SH-SY5Y (cell line): Measurements from ENCODE around the gene MAP2K6.

Experiments used
- GATA2 ChIP-seq: IDR thresholded peaks from 2 replicates; pipeline ENCODE4 v1.6.1; 2011; ENCODE audit warnings: mild to moderate bottlenecking, low read depth, low read length
- GATA3 ChIP-seq: IDR thresholded peaks from 2 replicates; pipeline ENCODE4 v1.6.1; 2011; ENCODE audit warnings: low read depth, mild to moderate bottlenecking, low read length, moderate library complexity

GRCh38 chr17:69597898-69598692 lies 183.6 kb downstream of the MAP2K6 start:
- TF ChIP-seq GATA2 (no peak), GATA3 (no peak)
